Measurements from ENCODE around the gene NCBP3.
"Not testable (repeated sequence)": the region's sequence is repeated elsewhere in the genome, so short reads cannot be mapped to it uniquely, and the experiment has no call there.

NCBP3 gene

GRCh38 chr17:3792481-3792880 lies 53.6 kb downstream of the NCBP3 start:
- no peak for DNase-seq (ENCODE audit: low read depth)

GRCh38 chr17:3788200-3788599 lies 57.8 kb downstream of the NCBP3 start:
- DNase-seq (ENCODE audit: low read depth) = no peak

GRCh38 chr17:3785323-3785722 lies 60.7 kb downstream of the NCBP3 start:
- not testable (repeated sequence) for DNase-seq (ENCODE audit: low read depth)

GRCh38 chr17:3782751-3783150 lies 63.3 kb downstream of the NCBP3 start:
- no peak for DNase-seq (ENCODE audit: low read depth)

GRCh38 chr17:3780986-3781385 lies 65.1 kb downstream of the NCBP3 start:
- DNase-seq (ENCODE audit: low read depth) = no peak

- no peak for DNase-seq (ENCODE audit: low read depth)
Observed at GRCh38 chr17:3777366-3778120, 68.5 kb downstream of the NCBP3 start.

- no peak for DNase-seq (ENCODE audit: low read depth)
Observed at GRCh38 chr17:3773966-3774365, 72.1 kb downstream of the NCBP3 start.

- peak; percentile 15 for DNase-seq (ENCODE audit: low read depth)
Observed at GRCh38 chr17:3773511-3773910, 72.5 kb downstream of the NCBP3 start.

- DNase-seq (ENCODE audit: low read depth) = no peak
Observed at GRCh38 chr17:3772764-3773163, 73.3 kb downstream of the NCBP3 start.

- no peak for DNase-seq (ENCODE audit: low read depth)
Observed at GRCh38 chr17:3771140-3771539, 74.9 kb downstream of the NCBP3 start.

GRCh38 chr17:3770466-3770865 lies 75.6 kb downstream of the NCBP3 start:
- no peak for DNase-seq (ENCODE audit: low read depth)

GRCh38 chr17:3768769-3769168 lies 77.3 kb downstream of the NCBP3 start:
- DNase-seq (ENCODE audit: low read depth) = no peak

- DNase-seq (ENCODE audit: low read depth) = no peak
Observed at GRCh38 chr17:3768341-3768740, 77.7 kb downstream of the NCBP3 start.

GRCh38 chr17:3766779-3767178 lies 79.3 kb downstream of the NCBP3 start:
- no peak for DNase-seq (ENCODE audit: low read depth)

GRCh38 chr17:3765981-3766380 lies 80.1 kb downstream of the NCBP3 start:
- DNase-seq (ENCODE audit: low read depth) = no peak

GRCh38 chr17:3763777-3764170 lies 82.3 kb downstream of the NCBP3 start:
- DNase-seq (ENCODE audit: low read depth) = no peak

- DNase-seq (ENCODE audit: low read depth) = no peak
Observed at GRCh38 chr17:3762922-3763776, 82.9 kb downstream of the NCBP3 start.

GRCh38 chr17:3761918-3762380 lies 84.1 kb downstream of the NCBP3 start:
- no peak for DNase-seq (ENCODE audit: low read depth)

- DNase-seq (ENCODE audit: low read depth) = no peak
Observed at GRCh38 chr17:3761036-3761917, 84.8 kb downstream of the NCBP3 start.

GRCh38 chr17:3759597-3760216 lies 86.3 kb downstream of the NCBP3 start:
- no peak for DNase-seq (ENCODE audit: low read depth)

- no peak for DNase-seq (ENCODE audit: low read depth)
Observed at GRCh38 chr17:3755335-3756030, 90.6 kb downstream of the NCBP3 start.
